HL-60 (cell line): ENCODE measurements around the gene BABAM2.

Experiments
- DNase-seq, 2 experiments: peaks; one replicate each; pipeline ENCODE4 v3.0.0-alpha.2; 2010 to 2020; ENCODE audit warnings: low read depth in 1 of 2, low spot score in 1 of 2
- H3K27ac ChIP-seq: fragments of 250-450 bp; sonication (Bioruptor Pico); replicated peaks from 2 replicates; pipeline ENCODE4 v1.5.1; 2020; ENCODE audit warnings: mild to moderate bottlenecking, moderate library complexity
- H3K27me3 ChIP-seq: fragments of 250-450 bp; sonication (Bioruptor Pico); 2 replicates; pipeline ENCODE4 v1.5.1; 2021; ENCODE audit warnings: mild to moderate bottlenecking, moderate library complexity; ENCODE audit not compliant: insufficient read depth, poor library complexity, severe bottlenecking
- H3K4me3 ChIP-seq: replicated peaks from 2 replicates; pipeline ENCODE4 v1.5.1; 2011; ENCODE audit warnings: mild to moderate bottlenecking, control low read depth, low read length; ENCODE audit not compliant: insufficient read depth
- CTCF ChIP-seq: IDR thresholded peaks from one replicate; pipeline ENCODE4 v1.5.1; 2011; ENCODE audit warnings: low read length, control low read depth, inconsistent platforms; ENCODE audit not compliant: insufficient read depth
- GABPA ChIP-seq: IDR thresholded peaks from 2 replicates; pipeline ENCODE4 v1.6.1; 2012; ENCODE audit warnings: low read depth
- POLR2AphosphoS5 ChIP-seq: IDR thresholded peaks from 2 replicates; pipeline ENCODE4 v1.6.1; 2012; ENCODE audit warnings: low read depth
- REST ChIP-seq: IDR thresholded peaks from 2 replicates; pipeline ENCODE4 v1.6.1; 2012; ENCODE audit warnings: low read depth; ENCODE audit not compliant: insufficient replicate concordance
- SPI1 ChIP-seq: IDR thresholded peaks from 2 replicates; pipeline ENCODE4 v1.6.1; 2012; ENCODE audit warnings: low read depth, mild to moderate bottlenecking, borderline replicate concordance

BABAM2 gene

GRCh38 chr2:27866237-27866636 is 24.3 kb upstream of the BABAM2 start:
- H3K27ac ChIP-seq = no peak overlapping the region
- no peak overlapping the region for H3K4me3 ChIP-seq
- TF ChIP-seq CTCF = no peak
- no peak for TF ChIP-seq SPI1
- TF ChIP-seq GABPA = no peak
- no peak for TF ChIP-seq POLR2AphosphoS5
- TF ChIP-seq REST = no peak
- H3K27me3 ChIP-seq = no peaks in the 10 kb centered on the region
- no peak for DNase-seq

GRCh38 chr2:27869763-27870162 is 20.8 kb upstream of the BABAM2 start:
- DNase-seq = no peak
- no peaks in the 10 kb centered on the region for H3K27me3 ChIP-seq
- TF ChIP-seq CTCF (no peak), REST (no peak), SPI1 (no peak), POLR2AphosphoS5 (no peak), GABPA (no peak)
- no peak overlapping the region for H3K4me3 ChIP-seq
- H3K27ac ChIP-seq = no peak overlapping the region

- Histone ChIP-seq H3K27me3 (no peaks in the 10 kb centered on the region), H3K27ac (no peak overlapping the region), H3K4me3 (no peak overlapping the region)
- TF ChIP-seq GABPA (no peak), POLR2AphosphoS5 (no peak), CTCF (no peak), SPI1 (no peak), REST (no peak)
- DNase-seq = no peak
These were observed 19.8 kb upstream of the BABAM2 start for GRCh38 chr2:27870724-27871123.
